Posterior vena cava (tissue), 2 donors: Measurements from ENCODE around the gene SH3BP5L. TPM values are rescaled to one million over a fixed set of nuclear protein-coding genes. Genes with fewer than 3 reads are reported as not detected.

Experiments
- DNase-seq: peaks from one replicate; pipeline ENCODE4 v3.0.0-alpha.2; 2020; ENCODE audit warnings: low spot score
- intact Hi-C, 2 donors: fragments of 100-400 bp; cut with DNase I; formaldehyde crosslinking; loops; one replicate each; pipeline versions ENCODE4 v1.14.1 to v1.14.2; 2022 to 2023
- total RNA-seq, 2 donors: library from RNA; stranded (reverse); fragmentation: NEBNext Ultra II Directional; extraction: Animal tissue kit (Norgen Biotek cat#: 25700); gene quantifications; one replicate each; pipeline ENCODE4 v1.2.1, GENCODE V29; 2021
- donor health status: DM: yes; HTN: yes; CAD: no.
- donor health status: DM: yes; HTN: yes; CAD: no.

Gene SH3BP5L
- total RNA-seq, 2 donors from 2014 or later = 17.5 to 18.4 TPM

DNA sequence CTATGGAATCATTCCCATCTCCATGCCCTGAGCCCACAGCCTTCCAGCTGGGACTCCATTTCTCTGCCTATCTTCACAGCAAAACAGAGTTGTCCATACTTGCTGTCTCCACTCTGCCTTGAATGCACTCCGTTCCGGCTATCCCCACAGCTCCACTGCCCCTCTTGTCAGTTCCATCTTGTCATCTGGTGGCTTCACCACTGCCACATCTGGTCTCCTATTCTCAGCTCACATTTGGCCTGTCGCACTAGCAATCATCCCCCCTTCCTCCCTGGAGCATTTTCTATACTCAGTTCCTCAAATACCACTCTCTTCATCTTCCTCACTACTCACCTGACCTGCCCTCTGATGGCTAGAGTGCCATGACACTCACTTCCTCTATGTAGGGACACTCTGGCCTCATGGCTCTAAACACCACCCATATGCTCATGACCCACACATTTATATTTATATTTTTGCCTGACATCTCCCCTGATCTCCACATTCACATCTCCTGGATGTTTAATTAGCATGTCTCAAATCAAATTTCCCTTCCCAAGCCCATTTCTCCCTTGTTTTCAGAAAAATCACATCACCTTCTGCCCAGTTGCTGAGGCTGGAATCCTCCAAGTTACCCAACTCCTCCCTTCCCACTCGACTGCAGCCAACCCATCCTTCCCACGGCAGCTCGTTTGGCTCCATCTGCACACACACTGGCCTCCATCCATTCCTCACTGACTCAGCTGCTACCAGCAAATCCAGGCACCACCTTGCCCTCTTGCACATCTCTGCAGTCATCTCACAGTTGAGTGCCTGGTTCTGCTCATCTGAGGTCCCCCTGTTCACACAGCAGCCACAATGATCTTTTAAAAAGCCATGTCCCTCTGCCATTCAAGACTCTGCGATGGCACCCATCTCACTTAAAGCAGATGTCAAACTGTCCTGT lies 27.0 kb upstream of the SH3BP5L start:
- DNase-seq = no peak
- intact Hi-C loops = no loop called here

DNA sequence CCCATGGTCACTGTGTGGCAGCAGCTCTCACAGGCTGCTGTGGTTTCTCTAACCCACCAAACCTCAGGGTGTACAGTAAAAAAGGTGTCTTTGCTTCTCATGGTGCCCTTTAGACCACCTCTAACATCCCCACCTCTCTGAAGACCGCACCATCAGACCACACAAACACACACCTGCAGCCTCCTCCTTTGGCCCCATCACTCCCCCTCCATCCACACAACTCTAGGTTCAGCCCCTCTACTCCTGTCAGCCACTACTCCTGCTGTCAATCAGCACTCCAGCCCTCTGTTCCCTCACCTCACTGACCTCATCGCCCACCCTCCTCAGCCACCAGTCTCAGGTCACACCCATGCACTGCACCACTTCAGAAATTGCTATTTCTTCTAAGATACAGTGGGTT lies 25.7 kb upstream of the SH3BP5L start:
- DNase-seq = no peak
- intact Hi-C loops = no loop called here

DNA sequence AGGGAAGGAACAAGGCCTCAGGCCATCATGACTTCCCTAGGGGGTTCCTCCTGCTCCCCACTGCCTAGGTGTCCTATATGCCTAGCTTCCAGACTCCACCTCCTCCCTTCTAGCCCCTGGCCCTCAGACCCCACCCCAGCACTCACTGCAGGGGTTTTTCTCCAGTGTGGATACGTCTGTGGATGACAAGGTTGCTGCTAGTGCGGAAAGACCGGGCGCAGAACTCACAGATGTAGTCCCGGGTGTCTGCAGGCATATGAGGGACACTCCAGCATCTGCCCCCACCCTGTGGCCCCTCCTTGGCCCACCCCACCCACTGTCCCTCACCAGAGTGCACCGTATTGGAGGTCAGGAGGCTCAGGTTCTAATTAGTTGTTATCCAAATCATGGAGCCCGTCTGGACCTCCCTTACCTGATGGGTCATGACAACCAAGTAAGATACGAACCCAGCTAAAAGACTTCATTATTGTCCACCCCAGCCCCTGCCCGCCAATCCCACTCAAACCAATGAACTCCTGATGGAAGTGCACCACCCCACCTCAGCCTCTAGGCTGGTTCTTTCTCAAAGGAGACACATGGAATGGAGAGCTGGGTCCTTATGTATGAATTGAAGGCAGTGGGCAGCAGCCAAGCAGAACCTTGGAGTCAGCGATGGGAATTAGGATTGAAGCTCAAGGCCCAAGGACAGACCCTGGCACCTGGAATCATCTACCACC lies 25.0 kb upstream of the SH3BP5L start:
- intact Hi-C loops = no loop called here
- no peak for DNase-seq

DNA sequence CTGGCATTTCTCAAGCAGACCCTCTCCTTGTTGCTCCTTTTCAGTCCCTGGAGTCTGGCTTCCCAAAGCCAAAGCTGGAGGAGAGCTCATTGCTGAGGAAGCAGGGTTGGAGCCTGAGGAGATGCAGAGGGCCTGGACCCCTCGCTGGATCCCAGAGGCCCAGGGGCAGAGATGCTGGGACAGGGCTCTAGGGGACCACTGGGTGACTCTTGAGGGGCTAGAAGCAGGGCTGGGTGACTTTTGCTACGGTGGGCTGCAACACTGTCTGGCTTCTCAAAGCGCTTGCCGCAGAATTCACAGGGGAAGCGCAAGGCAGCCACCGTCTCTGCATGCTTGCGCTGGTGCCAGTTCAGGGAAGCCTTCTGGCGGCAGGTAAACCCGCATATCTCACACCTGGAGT lies 24.4 kb upstream of the SH3BP5L start:
- no peak for DNase-seq
- intact Hi-C loops = no loop called here

DNA sequence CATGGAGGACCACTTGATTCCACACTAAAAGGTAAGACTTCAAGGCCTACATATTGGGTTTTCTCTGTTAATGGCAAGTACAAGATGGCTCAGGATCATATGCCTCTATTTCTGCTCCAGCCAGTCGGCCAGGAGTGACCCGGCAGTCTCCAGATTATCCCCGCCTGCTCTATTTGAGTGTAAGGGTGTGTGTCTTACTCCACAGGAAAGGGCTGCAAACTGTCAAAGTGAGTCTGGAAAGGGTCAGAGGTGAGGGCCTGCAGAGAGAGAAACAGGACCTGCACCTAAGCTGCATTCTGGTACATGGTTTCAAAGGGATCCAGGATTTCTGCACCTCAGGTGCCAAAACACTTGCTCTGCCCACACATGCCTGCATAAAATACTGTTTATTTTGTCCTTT lies 23.9 kb upstream of the SH3BP5L start:
- intact Hi-C loops = no loop called here

DNA sequence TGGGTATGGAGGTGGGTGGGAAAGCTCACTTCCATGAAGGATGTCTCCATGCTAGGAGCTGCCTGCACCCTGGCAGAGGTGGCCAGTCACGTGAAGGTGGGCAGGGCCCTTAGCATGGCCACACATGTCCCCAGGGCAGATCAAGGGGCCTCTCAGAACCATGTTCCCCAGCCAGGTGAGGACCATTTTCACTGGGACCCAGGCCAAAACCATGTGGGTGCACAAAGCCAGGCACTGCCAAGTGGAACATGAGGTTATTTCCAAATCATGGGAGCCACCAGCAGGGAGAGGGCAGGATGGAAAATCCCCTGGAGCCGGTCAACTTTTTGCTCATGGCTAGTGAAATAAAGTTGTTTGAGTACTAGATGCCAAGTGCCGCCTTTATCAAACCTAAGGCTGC lies 23.4 kb upstream of the SH3BP5L start:
- no peak for DNase-seq
- intact Hi-C loops = no loop called here

More for the DNA sequence above, 23.9 kb upstream of the SH3BP5L start:
- no peak for DNase-seq

DNA sequence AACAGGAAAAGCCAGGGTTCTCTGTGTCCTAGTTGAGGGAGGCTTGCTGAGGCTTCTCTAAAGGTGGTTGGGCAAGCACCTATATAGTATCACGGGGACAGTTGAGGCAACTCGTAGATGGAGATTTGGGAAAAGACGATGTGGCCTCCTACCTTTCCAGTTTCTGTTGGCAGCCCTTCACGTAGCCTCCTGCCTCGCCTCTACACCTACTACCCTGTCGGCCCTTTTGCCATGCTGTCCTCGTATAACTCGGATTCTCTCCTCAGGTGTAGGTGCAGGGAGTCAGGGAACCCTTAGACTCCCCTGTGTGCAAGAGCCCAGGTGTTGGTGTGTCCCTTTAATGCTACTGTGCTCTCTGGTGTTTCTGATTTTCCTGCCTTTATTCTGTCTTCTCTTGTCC lies 22.9 kb upstream of the SH3BP5L start:
- intact Hi-C loops = no loop called here
- no peak for DNase-seq

DNA sequence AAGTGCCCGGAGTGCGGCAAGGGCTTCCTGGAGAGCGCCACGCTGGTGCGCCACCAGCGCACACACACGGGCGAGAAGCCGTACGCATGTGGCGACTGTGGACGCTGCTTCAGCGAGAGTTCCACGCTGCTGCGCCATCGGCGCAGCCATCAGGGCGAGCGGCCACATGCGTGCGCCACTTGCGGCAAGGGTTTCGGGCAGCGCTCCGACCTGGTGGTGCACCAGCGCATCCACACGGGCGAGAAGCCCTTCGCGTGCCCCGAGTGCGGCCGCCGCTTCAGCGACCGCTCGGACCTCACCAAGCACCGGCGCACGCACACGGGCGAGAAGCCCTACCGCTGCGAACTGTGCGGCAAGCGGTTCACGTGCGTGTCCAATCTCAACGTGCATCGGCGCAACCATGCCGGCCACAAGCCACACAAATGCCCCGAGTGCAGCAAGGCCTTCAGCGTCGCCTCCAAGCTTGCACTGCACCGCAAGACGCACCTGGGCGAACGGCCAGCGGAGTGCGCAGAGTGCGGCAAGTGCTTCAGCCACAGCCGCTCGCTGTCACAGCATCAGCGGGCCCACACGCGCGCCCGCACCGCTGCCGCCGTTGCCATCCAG lies 22.3 kb upstream of the SH3BP5L start:
- intact Hi-C loops = no loop called here
- no peak for DNase-seq

DNA sequence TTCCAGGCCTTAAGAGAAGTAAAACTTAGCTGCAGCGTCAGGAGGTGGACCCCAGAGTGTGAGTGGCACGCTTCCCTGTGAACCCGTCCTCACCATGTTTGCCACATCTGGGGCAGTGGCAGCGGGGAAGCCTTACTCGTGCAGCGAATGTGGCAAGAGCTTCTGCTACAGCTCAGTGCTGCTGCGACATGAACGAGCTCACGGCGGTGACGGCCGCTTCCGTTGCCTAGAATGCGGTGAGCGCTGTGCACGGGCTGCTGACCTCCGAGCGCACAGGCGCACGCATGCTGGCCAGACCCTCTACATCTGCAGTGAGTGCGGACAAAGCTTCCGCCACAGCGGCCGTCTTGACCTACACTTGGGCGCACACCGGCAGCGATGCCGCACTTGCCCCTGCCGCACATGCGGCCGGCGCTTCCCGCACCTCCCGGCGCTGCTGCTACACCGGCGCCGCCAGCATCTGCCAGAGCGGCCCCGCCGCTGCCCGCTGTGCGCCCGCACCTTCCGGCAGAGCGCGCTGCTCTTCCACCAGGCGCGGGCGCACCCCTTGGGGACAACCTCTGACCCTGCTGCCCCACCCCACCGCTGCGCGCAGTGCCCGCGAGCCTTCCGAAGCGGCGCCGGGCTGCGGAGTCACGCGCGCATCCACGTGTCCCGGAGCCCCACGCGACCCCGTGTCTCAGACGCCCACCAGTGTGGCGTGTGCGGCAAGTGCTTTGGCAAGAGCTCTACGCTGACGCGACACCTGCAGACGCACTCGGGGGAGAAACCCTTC lies 21.7 kb upstream of the SH3BP5L start:
- no peak for DNase-seq
- intact Hi-C loops = no loop called here

DNA sequence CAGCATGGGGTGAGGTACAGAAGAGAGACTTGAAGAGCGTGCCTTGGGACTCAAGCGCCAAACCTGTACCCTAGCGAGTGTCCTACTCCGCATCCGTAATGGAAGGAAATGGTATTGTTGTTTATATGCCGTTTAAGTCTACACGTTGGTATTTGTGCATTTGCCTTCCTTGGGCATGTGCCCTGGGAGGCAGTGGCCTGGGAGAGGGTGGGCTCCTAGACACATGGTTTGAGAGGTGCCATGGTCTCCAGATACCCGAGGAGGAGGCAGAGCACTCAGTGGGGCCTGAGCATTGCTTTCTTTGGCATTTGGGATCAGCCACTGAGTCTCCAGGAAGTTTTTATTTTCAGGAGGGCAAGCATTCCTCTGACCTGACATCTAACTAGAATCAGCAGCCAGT lies 18.8 kb upstream of the SH3BP5L start:
- DNase-seq = peak; percentile 40
- intact Hi-C loops = no loop called here

DNA sequence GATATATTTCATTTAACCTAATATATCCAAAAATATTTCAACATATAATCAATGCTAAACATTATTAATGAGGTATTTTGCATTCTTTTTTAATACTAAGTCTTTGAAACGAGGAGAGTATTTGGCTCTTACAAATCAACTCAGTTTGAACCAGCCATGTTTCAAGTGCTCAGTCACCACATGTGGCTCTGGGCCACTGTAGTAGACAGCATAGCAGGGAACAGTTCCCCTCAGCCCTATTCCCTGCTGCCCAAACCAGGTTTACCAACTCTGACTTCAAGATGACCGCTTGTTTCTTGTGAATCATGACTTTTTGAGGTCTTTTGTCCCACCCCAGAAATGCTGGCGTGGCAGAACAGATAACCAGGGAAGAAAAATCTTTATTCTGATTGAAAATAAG lies 18.0 kb upstream of the SH3BP5L start:
- no peak for DNase-seq
- intact Hi-C loops = no loop called here

DNA sequence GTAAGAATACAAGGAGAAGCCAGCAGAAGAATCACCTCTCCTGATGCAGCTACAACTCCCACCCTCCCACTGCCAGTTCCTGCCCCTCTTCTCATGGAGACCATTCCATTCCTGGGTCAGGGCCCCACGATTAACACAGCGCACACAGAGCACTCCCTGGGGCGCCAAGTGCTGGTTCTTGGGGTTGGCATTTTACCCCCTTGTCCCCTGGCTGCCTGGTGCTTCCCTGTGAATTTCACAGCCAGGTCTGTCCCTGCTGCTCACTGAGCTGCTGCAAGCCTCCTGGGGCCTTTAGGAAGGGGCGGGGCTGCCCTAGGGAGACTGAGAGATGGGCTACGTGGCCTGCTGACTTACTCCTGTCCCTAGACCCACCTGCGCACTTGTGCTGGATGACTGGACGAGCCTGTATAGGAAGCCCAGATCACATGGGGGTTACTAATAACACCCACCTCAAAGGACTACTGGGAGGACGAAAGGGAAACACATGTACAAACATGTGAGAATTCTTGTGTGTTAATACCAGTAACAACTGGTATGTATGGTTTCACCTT lies 17.1 kb upstream of the SH3BP5L start:
- intact Hi-C loops = no loop called here
- DNase-seq = no peak

DNA sequence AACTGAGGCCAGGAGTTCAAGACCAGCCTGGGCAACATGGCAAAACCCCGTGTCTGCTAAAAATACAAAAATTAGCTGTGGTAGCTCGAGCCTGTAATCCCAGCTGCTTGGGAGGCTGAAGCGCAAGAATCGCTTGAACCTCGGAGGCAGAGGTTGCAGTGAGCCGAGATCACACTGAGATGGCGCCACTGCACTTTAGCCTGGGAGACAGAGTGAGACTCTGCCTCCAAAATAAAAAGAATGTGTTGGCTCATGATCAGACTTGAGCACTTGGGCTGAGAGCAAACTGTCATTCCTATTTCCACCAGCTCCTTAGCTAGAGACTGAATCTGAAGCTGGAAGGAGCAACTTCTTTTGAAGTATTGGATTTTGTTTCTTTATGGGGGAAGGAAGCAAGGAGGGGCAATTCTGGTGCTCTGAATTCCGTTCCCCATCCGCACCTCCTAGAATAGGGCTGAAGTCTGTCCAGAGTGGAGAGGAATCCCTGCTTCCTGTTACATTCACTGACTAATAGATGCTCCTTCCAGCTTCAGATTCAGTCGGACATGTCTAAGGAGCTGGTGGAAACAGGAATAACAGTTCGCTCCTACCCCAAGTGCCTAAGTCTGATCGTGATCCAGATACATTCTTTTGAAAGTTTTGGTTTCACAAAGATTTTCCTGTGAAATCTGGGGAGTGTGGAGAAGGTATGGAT lies 16.1 kb upstream of the SH3BP5L start:
- DNase-seq = peak; percentile 83
- intact Hi-C loops = no loop called here

DNA sequence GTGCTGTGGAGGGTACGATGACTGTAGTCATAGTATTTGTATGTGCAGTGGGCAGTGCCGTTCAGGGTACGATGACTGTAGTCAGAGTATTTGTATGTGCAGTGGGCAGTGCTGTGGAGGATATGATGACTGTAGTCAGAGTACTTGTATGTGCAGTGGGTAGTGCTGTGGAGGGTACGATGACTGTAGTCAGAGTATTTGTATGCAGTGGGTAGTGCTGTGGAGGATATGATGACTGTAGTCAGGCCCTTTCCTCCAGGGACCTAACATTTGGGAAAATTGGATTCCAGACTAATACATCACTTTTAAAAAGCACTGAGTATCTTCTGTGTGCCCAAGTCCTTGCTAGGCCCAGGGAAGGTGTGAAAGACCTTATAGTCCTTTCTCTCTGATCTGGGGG lies 15.2 kb upstream of the SH3BP5L start:
- DNase-seq = no peak
- intact Hi-C loops = no loop called here

DNA sequence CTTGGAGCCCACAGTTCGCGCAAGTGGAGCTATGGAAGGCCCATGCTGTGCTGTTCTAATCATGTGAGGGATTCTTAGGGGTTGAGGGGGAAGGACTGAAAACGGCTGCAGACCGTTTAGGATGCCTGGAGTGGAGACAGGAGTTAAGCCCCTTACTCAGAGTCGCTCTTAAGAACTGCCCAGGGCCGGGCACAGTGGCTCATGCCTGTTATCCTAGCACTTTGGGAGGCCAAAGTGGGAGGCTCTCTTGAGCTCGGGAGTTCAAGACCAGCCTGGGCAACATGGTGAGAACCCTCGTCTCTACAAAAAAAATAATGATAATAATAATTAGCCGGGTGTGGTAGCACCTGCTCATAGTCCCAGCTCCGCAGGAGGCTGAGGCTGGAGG lies 13.4 kb upstream of the SH3BP5L start:
- intact Hi-C loops = no loop called here

DNA sequence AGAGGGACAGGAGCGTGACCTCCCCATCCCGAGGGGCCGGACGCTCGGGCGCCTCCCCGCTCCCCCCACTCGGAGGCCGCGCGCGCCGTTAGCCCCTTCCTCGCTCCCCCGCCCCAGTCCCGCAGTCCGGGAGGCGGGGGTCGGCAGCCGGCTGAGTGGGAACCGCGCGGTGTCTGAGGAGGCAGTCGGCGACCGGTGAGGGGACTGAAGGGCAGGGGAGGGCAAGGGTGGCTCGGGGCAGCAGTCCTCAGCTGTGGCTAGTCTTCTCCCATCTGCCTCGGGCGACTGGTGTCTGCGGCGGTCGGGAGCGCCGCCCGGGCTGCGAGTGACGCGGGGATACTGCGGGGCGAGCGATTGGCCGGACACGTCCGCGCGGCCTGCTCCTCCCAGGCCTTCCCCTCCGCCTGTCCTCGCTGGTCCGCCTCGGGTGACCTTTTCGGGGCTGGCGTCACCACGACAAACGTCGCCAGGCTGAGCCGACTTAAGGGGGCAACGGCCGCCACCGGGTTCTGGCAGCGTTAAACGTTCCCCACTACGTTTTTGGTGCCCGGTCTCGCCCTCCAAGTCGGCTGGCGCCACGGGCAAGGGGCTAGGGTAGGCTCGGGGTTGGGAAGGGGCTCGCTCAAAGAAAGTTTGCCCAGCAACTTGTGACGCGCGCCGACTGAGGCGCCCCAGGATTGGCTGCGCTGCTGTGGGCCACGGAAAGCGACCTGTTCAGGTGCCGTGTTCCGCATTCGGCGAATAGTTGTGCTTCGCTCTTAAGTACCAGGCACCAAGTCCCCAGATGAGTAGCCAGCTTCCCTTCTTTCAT lies 12.8 kb upstream of the SH3BP5L start:
- peak; percentile 98 for DNase-seq
- intact Hi-C loops = no loop called here

More for the DNA sequence above, 13.4 kb upstream of the SH3BP5L start:
- DNase-seq = no peak

DNA sequence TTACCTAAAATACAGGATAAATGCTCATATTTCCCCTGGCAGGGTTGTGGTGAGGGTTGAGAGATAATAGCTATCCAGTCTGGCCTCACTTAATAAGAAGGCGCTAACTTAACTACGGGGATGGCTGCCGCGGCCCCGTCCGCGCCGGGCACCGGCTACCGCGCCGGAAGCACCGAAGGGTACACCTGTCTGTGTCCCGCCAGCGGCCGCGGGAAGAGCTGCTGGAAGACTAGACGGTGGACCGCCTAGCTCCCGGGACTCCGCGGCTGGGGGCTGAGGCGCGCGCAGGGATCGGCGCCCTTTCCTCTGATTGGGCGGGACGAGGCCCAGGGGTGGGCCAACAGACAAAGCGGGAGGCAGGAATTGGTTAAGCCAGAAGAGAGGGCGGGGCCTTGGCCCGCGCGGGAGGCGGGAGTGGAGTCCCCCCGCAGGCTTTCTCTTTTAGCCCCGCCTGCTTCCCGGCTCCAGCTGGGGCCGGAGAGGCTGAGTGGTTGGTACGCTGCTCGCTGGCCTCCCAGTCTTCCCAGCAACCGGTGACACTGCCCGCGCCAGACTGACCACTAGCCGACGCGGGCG lies 12.2 kb upstream of the SH3BP5L start, which contains the start of gene ZNF672:
TSS of gene ZNF672 (plus strand) at position 444 of the 576 bp plus-strand sequence. CDS start 9,051 bp downstream, outside the sequence.
- DNase-seq = peak; percentile 99
- intact Hi-C loops = no loop called here
